GM12874 (cell line): ENCODE measurements around the gene LAMA2.

Source experiments
- CTCF ChIP-seq: IDR thresholded peaks from 2 replicates; pipeline ENCODE4 v1.5.1; 2011; ENCODE audit warnings: low read depth, mild to moderate bottlenecking, control low read depth, low read length, moderate library complexity; ENCODE audit not compliant: insufficient read depth

LAMA2 gene

GRCh38 chr6:129130106-129130505 is 247.2 kb downstream of the LAMA2 start:
- TF ChIP-seq CTCF = no peak

- TF ChIP-seq CTCF = no peak
Observed at GRCh38 chr6:129130959-129131681, 248.2 kb downstream of the LAMA2 start.

GRCh38 chr6:129133770-129134192 is 250.8 kb downstream of the LAMA2 start:
- no peak for TF ChIP-seq CTCF

- no peak for TF ChIP-seq CTCF
Observed at GRCh38 chr6:129134535-129134934, 251.6 kb downstream of the LAMA2 start.

- TF ChIP-seq CTCF = no peak
Observed at GRCh38 chr6:129135451-129135850, 252.5 kb downstream of the LAMA2 start.

- no peak for TF ChIP-seq CTCF
Observed at GRCh38 chr6:129136751-129137150, 253.8 kb downstream of the LAMA2 start.

- no peak for TF ChIP-seq CTCF
Observed at GRCh38 chr6:129138739-129139405, 255.9 kb downstream of the LAMA2 start.
